ENCODE data around the gene S100PBP.

The S100PBP gene

DNA sequence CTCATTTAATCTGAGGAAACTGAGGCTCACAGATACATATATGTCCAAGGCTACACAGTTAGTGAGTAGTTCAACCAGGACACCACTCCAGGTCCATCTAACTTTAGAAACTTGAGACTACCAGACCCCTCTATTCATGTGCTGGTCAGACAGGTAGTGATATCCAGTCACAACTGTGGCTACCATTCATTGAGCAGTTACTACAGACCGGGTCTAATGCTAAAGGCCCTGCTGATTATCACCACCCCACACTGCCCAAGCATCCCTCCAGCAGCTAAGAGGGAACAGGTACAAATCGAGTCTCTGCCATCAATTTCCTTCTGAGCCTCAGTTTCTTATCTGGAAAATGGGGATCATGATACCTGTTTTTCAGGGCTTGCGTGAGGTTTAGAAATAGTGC lies 74.2 kb downstream of the S100PBP start:
- TF ChIP-seq REST (IDR thresholded peaks at IDR 0.05; ENCODE audit: insufficient read depth in 1 of 2, low read depth in 2 of 2, low read length in 2 of 2) = no peak
- no peak for TF ChIP-seq FOXP2 (optimal IDR thresholded peaks at IDR 0.05; ENCODE audit: borderline replicate concordance, extremely low read depth, extremely low read length, insufficient read depth)
- no peak for TF ChIP-seq SIN3A (IDR thresholded peaks at IDR 0.05; ENCODE audit: borderline replicate concordance, insufficient read depth, low read length)
- TF ChIP-seq TAF1 (IDR thresholded peaks at IDR 0.05; ENCODE audit: borderline replicate concordance, insufficient read depth, low read length) = no peak
- no peak for TF ChIP-seq POLR2AphosphoS5 (IDR thresholded peaks at IDR 0.05; ENCODE audit: low read depth, low read length)

- TF ChIP-seq TAF1 (IDR thresholded peaks at IDR 0.05; ENCODE audit: borderline replicate concordance, insufficient read depth, low read length) (no peak), FOXP2 (optimal IDR thresholded peaks at IDR 0.05; ENCODE audit: borderline replicate concordance, extremely low read depth, extremely low read length, insufficient read depth) (no peak), SIN3A (IDR thresholded peaks at IDR 0.05; ENCODE audit: borderline replicate concordance, insufficient read depth, low read length) (no peak), POLR2AphosphoS5 (IDR thresholded peaks at IDR 0.05; ENCODE audit: low read depth, low read length) (no peak), REST (IDR thresholded peaks at IDR 0.05; ENCODE audit: insufficient read depth in 1 of 2, low read depth in 2 of 2, low read length in 2 of 2) (no peak)
Measured at GRCh38 chr1:32892368-32893197, 75.1 kb downstream of the S100PBP start.

- TF ChIP-seq REST (IDR thresholded peaks at IDR 0.05; ENCODE audit: insufficient read depth in 1 of 2, low read depth in 2 of 2, low read length in 2 of 2) = no peak
- TF ChIP-seq FOXP2 (optimal IDR thresholded peaks at IDR 0.05; ENCODE audit: borderline replicate concordance, extremely low read depth, extremely low read length, insufficient read depth) = no peak
- TF ChIP-seq TAF1 (IDR thresholded peaks at IDR 0.05; ENCODE audit: borderline replicate concordance, insufficient read depth, low read length) = no peak
- TF ChIP-seq POLR2AphosphoS5 (IDR thresholded peaks at IDR 0.05; ENCODE audit: low read depth, low read length) = no peak
- TF ChIP-seq SIN3A (IDR thresholded peaks at IDR 0.05; ENCODE audit: borderline replicate concordance, insufficient read depth, low read length) = no peak
Measured at GRCh38 chr1:32893198-32894018, 76.0 kb downstream of the S100PBP start.

DNA sequence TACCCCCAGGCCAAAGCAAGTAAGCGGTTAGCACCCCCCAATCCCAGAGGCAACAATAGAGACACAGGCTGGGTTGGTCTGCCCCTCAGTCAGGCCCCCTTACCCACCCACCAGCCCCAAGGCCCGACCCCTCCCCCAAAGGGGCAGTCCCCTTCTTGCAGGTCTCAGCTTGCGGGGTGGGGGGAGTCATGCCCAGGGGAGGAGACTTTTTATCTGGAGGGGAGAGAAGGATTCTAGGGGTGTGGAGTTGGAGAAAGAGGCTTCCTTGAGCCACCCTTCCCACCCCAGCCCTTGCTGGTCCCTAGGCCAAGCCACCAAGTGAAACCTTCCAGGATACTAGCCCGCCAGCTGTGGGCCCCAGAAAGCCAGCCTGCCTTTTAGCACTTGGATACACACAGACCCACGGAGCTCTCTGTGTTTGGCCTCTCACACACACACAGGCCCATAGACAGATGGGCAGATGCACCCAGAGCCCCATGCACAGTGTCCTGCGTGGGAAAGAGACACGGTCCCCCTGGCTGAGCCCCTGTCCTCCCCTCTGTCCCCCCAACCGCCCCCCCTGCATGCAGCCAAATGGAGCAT lies 76.7 kb downstream of the S100PBP start:
- TF ChIP-seq TAF1 (IDR thresholded peaks at IDR 0.05; ENCODE audit: borderline replicate concordance, insufficient read depth, low read length) = no peak
- TF ChIP-seq REST (IDR thresholded peaks at IDR 0.05; ENCODE audit: insufficient read depth in 1 of 2, low read depth in 2 of 2, low read length in 2 of 2) = no peak
- no peak for TF ChIP-seq SIN3A (IDR thresholded peaks at IDR 0.05; ENCODE audit: borderline replicate concordance, insufficient read depth, low read length)
- TF ChIP-seq FOXP2 (optimal IDR thresholded peaks at IDR 0.05; ENCODE audit: borderline replicate concordance, extremely low read depth, extremely low read length, insufficient read depth) = no peak
